Measurements from ENCODE around the gene DAGLA. TPM values are rescaled to one million over a fixed set of nuclear protein-coding genes. Genes with fewer than 3 reads are reported as not detected.

DAGLA gene
- total RNA-seq, 1 experiment from 2014 or later = 3.1 TPM

DNA sequence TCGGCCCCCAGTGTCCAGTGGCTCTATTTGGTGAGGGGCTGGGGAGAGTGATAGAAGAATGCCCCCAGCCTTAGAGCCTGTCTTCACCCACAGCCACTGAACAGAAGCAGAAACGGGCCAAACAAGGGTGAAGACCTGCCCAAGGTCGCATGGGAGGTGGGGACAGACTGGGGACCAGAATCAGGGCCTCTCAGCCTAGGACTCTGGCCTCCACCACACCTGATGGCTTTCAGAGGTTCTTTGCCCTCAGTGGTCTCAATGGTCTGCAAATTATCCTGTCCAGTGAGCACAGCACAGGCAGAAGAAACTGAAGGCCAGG lies 67.7 kb downstream of the DAGLA start:
- H3K27ac Mint-ChIP-seq = no peak overlapping the region
- ATAC-seq (no peak), DNase-seq (ENCODE audit: low spot score) (no peak)
- H3K36me3 Mint-ChIP-seq = no peaks in the 10 kb centered on the region
- ChIA-PET CTCF (interaction anchor here (0.6 to 6.4 kb wide), 45 partner anchors 10 to 360 kb away, joined by 3 to 175 read pairs (median 7); partner anchors contain the start of genes FADS1, FEN1 and TMEM258), POLR2A (no interaction called here)
- TF ChIP-seq FOXK1 (CRISPR knock-in tag; IDR thresholded peaks at IDR 0.05) (no peak), TCF7 (CRISPR knock-in tag; IDR thresholded peaks at IDR 0.05; ENCODE audit: low read depth) (no peak), NFE2L1 (CRISPR knock-in tag; IDR thresholded peaks at IDR 0.05) (no peak), NFYB (CRISPR knock-in tag; conservative IDR thresholded peaks at IDR 0.05; ENCODE audit: low read depth) (no peak), ZNF263 (CRISPR knock-in tag; IDR thresholded peaks at IDR 0.05; ENCODE audit: low read depth) (no peak), ZNF317 (CRISPR knock-in tag; IDR thresholded peaks at IDR 0.05; ENCODE audit: borderline replicate concordance, low read depth) (no peak), TEAD1 (CRISPR knock-in tag; IDR thresholded peaks at IDR 0.05) (no peak), CREB1 (CRISPR knock-in tag; IDR thresholded peaks at IDR 0.05) (no peak)
- TF ChIP-seq, protein P1, sequence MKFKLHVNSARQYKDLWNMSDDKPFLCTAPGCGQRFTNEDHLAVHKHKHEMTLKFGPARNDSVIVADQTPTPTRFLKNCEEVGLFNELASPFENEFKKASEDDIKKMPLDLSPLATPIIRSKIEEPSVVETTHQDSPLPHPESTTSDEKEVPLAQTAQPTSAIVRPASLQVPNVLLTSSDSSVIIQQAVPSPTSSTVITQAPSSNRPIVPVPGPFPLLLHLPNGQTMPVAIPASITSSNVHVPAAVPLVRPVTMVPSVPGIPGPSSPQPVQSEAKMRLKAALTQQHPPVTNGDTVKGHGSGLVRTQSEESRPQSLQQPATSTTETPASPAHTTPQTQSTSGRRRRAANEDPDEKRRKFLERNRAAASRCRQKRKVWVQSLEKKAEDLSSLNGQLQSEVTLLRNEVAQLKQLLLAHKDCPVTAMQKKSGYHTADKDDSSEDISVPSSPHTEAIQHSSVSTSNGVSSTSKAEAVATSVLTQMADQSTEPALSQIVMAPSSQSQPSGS (CRISPR knock-in tag; IDR thresholded peaks at IDR 0.05; ENCODE audit: borderline replicate concordance, low read depth) = no peak
- TF ChIP-seq, protein P2, sequence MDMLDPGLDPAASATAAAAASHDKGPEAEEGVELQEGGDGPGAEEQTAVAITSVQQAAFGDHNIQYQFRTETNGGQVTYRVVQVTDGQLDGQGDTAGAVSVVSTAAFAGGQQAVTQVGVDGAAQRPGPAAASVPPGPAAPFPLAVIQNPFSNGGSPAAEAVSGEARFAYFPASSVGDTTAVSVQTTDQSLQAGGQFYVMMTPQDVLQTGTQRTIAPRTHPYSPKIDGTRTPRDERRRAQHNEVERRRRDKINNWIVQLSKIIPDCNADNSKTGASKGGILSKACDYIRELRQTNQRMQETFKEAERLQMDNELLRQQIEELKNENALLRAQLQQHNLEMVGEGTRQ (CRISPR knock-in tag; IDR thresholded peaks at IDR 0.05) = no peak
- peaks cover 22% of the 10 kb centered on the region for H3K27me3 Mint-ChIP-seq (ENCODE audit: low read depth)
- H3K9me3 Mint-ChIP-seq = no peaks in the 10 kb centered on the region
- H3K4me1 Mint-ChIP-seq = peaks cover 10% of the 10 kb centered on the region
- no peak overlapping the region for H3K4me3 Mint-ChIP-seq

DNA sequence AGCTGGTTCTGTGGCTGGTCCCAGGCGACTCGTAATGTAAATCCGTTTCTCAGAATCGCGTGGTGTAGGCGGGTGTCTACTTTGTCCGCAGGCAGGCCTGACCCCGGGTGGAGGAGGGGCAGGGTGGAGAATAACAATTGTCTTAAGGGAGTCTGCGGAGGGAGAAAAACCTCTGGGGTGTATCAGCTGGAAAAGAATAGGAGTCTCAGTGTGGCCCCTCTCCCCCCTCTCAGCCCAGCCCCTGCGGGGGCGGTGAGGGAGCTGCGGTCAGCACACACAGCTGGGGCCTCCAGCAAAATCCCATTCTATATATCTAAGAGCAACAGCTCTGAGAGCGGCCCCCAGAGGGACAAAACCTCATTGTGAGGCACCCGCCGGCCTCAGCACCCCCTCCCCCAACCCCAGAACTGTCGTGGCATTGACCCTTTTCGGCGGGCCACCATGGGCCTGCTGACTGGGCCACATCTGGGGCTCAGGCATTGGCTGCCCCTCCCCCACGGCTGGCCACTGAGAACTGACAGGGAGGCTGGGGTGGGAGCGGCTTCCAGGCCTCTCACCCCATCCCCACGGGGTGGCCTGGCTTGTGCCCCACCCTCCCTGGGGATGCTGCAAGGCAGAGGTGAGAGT lies 69.5 kb downstream of the DAGLA start:
- ATAC-seq (no peak), DNase-seq (ENCODE audit: low spot score) (peak; percentile 46)
- no peaks in the 10 kb centered on the region for H3K9me3 Mint-ChIP-seq
- POLR2A ChIA-PET = no interaction called here
- H3K36me3 Mint-ChIP-seq = no peaks in the 10 kb centered on the region
- H3K4me3 Mint-ChIP-seq = no peak overlapping the region
- no peak overlapping the region for H3K27ac Mint-ChIP-seq
- peaks cover 15% of the 10 kb centered on the region for H3K4me1 Mint-ChIP-seq
- H3K27me3 Mint-ChIP-seq (ENCODE audit: low read depth) = peaks cover 37% of the 10 kb centered on the region
- CTCF ChIA-PET = interaction anchor here (0.7 to 6.4 kb wide), 16 partner anchors 10 to 267 kb away, joined by 3 to 175 read pairs (median 4); partner anchors contain the start of genes FEN1 and TMEM258
- TF ChIP-seq JAZF1 (CRISPR knock-in tag; IDR thresholded peaks at IDR 0.05) (no peak), GRHL2 (CRISPR knock-in tag; IDR thresholded peaks at IDR 0.05; ENCODE audit: insufficient replicate concordance, severe bottlenecking) (no peak), ZNF396 (CRISPR knock-in tag; IDR thresholded peaks at IDR 0.05; ENCODE audit: borderline replicate concordance) (no peak), PRRX2 (CRISPR knock-in tag; IDR thresholded peaks at IDR 0.05) (no peak), NR3C1 (CRISPR knock-in tag; conservative IDR thresholded peaks at IDR 0.05; ENCODE audit: low read depth) (no peak), GTF2I (CRISPR knock-in tag; conservative IDR thresholded peaks at IDR 0.05) (no peak)
- TF ChIP-seq, protein P3, sequence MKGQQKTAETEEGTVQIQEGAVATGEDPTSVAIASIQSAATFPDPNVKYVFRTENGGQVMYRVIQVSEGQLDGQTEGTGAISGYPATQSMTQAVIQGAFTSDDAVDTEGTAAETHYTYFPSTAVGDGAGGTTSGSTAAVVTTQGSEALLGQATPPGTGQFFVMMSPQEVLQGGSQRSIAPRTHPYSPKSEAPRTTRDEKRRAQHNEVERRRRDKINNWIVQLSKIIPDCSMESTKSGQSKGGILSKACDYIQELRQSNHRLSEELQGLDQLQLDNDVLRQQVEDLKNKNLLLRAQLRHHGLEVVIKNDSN (CRISPR knock-in tag; IDR thresholded peaks at IDR 0.05) = no peak
- TF ChIP-seq, protein P4, sequence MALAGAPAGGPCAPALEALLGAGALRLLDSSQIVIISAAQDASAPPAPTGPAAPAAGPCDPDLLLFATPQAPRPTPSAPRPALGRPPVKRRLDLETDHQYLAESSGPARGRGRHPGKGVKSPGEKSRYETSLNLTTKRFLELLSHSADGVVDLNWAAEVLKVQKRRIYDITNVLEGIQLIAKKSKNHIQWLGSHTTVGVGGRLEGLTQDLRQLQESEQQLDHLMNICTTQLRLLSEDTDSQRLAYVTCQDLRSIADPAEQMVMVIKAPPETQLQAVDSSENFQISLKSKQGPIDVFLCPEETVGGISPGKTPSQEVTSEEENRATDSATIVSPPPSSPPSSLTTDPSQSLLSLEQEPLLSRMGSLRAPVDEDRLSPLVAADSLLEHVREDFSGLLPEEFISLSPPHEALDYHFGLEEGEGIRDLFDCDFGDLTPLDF (CRISPR knock-in tag; IDR thresholded peaks at IDR 0.05) = no peak
- TF ChIP-seq, protein P5, sequence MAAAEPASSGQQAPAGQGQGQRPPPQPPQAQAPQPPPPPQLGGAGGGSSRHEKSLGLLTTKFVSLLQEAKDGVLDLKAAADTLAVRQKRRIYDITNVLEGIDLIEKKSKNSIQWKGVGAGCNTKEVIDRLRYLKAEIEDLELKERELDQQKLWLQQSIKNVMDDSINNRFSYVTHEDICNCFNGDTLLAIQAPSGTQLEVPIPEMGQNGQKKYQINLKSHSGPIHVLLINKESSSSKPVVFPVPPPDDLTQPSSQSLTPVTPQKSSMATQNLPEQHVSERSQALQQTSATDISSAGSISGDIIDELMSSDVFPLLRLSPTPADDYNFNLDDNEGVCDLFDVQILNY (CRISPR knock-in tag; IDR thresholded peaks at IDR 0.05) = no peak
- TF ChIP-seq, protein P6, sequence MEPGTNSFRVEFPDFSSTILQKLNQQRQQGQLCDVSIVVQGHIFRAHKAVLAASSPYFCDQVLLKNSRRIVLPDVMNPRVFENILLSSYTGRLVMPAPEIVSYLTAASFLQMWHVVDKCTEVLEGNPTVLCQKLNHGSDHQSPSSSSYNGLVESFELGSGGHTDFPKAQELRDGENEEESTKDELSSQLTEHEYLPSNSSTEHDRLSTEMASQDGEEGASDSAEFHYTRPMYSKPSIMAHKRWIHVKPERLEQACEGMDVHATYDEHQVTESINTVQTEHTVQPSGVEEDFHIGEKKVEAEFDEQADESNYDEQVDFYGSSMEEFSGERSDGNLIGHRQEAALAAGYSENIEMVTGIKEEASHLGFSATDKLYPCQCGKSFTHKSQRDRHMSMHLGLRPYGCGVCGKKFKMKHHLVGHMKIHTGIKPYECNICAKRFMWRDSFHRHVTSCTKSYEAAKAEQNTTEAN (CRISPR knock-in tag; IDR thresholded peaks at IDR 0.05) = no peak
- TF ChIP-seq, protein P7, sequence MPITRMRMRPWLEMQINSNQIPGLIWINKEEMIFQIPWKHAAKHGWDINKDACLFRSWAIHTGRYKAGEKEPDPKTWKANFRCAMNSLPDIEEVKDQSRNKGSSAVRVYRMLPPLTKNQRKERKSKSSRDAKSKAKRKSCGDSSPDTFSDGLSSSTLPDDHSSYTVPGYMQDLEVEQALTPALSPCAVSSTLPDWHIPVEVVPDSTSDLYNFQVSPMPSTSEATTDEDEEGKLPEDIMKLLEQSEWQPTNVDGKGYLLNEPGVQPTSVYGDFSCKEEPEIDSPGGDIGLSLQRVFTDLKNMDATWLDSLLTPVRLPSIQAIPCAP (CRISPR knock-in tag; IDR thresholded peaks at IDR 0.05) = no peak
- TF ChIP-seq, protein P8, sequence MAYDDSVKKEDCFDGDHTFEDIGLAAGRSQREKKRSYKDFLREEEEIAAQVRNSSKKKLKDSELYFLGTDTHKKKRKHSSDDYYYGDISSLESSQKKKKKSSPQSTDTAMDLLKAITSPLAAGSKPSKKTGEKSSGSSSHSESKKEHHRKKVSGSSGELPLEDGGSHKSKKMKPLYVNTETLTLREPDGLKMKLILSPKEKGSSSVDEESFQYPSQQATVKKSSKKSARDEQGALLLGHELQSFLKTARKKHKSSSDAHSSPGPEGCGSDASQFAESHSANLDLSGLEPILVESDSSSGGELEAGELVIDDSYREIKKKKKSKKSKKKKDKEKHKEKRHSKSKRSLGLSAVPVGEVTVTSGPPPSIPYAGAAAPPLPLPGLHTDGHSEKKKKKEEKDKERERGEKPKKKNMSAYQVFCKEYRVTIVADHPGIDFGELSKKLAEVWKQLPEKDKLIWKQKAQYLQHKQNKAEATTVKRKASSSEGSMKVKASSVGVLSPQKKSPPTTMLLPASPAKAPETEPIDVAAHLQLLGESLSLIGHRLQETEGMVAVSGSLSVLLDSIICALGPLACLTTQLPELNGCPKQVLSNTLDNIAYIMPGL (CRISPR knock-in tag; IDR thresholded peaks at IDR 0.05) = no peak

Data from WTC11 (cell line).